Neural crest cell (in vitro differentiated cells): ENCODE measurements around the gene CENPS. TPM values are rescaled to one million over a fixed set of nuclear protein-coding genes. Genes with fewer than 3 reads are reported as not detected.
A peak's percentile ranks its signal among the peaks of the same experiment; 100 is the strongest.

Source experiments
- DNase-seq: peaks from one replicate; pipeline ENCODE4 v3.0.0; 2021; ENCODE audit warnings: low read depth, mixed read lengths, low spot score
- H3K27ac Mint-ChIP-seq: one replicate; pipeline ENCODE4 v1.8.0; 2021; ENCODE audit warnings: mild to moderate bottlenecking, mixed read lengths; ENCODE audit not compliant: unreplicated experiment
- H3K27me3 Mint-ChIP-seq: 2 replicates; pipeline ENCODE4 v1.8.0; 2021; ENCODE audit warnings: low read depth, mild to moderate bottlenecking, mixed read lengths
- H3K36me3 Mint-ChIP-seq: 2 replicates; pipeline ENCODE4 v1.8.0; 2021; ENCODE audit warnings: low read depth, mild to moderate bottlenecking, mixed read lengths
- H3K4me1 Mint-ChIP-seq: 2 replicates; pipeline ENCODE4 v1.8.0; 2021; ENCODE audit warnings: mixed read lengths
- H3K4me3 Mint-ChIP-seq: one replicate; pipeline ENCODE4 v1.8.0; 2021; ENCODE audit warnings: mild to moderate bottlenecking, mixed read lengths
- H3K9me3 Mint-ChIP-seq: 2 replicates; pipeline ENCODE4 v1.8.0; 2021; ENCODE audit warnings: mixed read lengths
- total RNA-seq: library from RNA; stranded (reverse); gene quantifications from 2 replicates; pipeline ENCODE4 v1.2.1, GENCODE V29; 2021
- TF ChIP-seq, protein P1 (sequence below): fragments of 200-600 bp; sonication (generic); conservative IDR thresholded peaks from 2 replicates; pipeline ENCODE4 v1.5.0; 2021; ENCODE audit warnings: antibody characterized with exemption, mild to moderate bottlenecking

CENPS gene
- total RNA-seq, 1 donor from 2014 or later, result 26.9 TPM

- H3K9me3 Mint-ChIP-seq, result peaks cover 3% of the 10 kb centered on the region
- peak within 1 kb of the TSS; percentile 99 for H3K4me3 Mint-ChIP-seq
- DNase-seq, result peak; percentile 98
- H3K27ac Mint-ChIP-seq, result peak within 1 kb of the TSS; percentile 98
- peaks cover 29% of the 10 kb centered on the region for H3K36me3 Mint-ChIP-seq
- TF ChIP-seq, protein P1, sequence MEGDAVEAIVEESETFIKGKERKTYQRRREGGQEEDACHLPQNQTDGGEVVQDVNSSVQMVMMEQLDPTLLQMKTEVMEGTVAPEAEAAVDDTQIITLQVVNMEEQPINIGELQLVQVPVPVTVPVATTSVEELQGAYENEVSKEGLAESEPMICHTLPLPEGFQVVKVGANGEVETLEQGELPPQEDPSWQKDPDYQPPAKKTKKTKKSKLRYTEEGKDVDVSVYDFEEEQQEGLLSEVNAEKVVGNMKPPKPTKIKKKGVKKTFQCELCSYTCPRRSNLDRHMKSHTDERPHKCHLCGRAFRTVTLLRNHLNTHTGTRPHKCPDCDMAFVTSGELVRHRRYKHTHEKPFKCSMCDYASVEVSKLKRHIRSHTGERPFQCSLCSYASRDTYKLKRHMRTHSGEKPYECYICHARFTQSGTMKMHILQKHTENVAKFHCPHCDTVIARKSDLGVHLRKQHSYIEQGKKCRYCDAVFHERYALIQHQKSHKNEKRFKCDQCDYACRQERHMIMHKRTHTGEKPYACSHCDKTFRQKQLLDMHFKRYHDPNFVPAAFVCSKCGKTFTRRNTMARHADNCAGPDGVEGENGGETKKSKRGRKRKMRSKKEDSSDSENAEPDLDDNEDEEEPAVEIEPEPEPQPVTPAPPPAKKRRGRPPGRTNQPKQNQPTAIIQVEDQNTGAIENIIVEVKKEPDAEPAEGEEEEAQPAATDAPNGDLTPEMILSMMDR, result no peak
- peaks cover 9% of the 10 kb centered on the region for H3K27me3 Mint-ChIP-seq
- H3K4me1 Mint-ChIP-seq, result peaks cover 38% of the 10 kb centered on the region
Measured at GRCh38 chr1:10398734-10399443, 31.3 kb upstream of the CENPS start, which contains the start of gene PGD. TSS of gene PGD (plus strand) at chr1:10399064. CDS start at chr1:10399118, 54 bp downstream.

GRCh38 chr1:10399444-10399941, 30.7 kb upstream of the CENPS start:
- peaks cover 39% of the 10 kb centered on the region for H3K4me1 Mint-ChIP-seq
- no peaks in the 10 kb centered on the region for H3K9me3 Mint-ChIP-seq

GRCh38 chr1:10400013-10400412, 30.2 kb upstream of the CENPS start:
- H3K36me3 Mint-ChIP-seq, result peaks cover 33% of the 10 kb centered on the region
- H3K4me3 Mint-ChIP-seq, result peak overlapping the region; percentile 99
- H3K4me1 Mint-ChIP-seq, result peaks cover 39% of the 10 kb centered on the region
- H3K27me3 Mint-ChIP-seq, result peaks cover 9% of the 10 kb centered on the region
- H3K27ac Mint-ChIP-seq, result peak overlapping the region; percentile 98
- TF ChIP-seq, protein P1, result no peak
- no peak for DNase-seq
- no peaks in the 10 kb centered on the region for H3K9me3 Mint-ChIP-seq

More at GRCh38 chr1:10399444-10399941, 30.7 kb upstream of the CENPS start:
- DNase-seq, result peak; percentile 23
- TF ChIP-seq, protein P1, result no peak
- Mint-ChIP-seq H3K27ac (peak overlapping the region; percentile 98), H3K4me3 (peak overlapping the region; percentile 99), H3K27me3 (peaks cover 9% of the 10 kb centered on the region), H3K36me3 (peaks cover 31% of the 10 kb centered on the region)

GRCh38 chr1:10401281-10401680, 29.0 kb upstream of the CENPS start:
- Mint-ChIP-seq H3K4me3 (peak overlapping the region; percentile 99), H3K27me3 (peaks cover 9% of the 10 kb centered on the region), H3K9me3 (no peaks in the 10 kb centered on the region), H3K4me1 (peaks cover 39% of the 10 kb centered on the region), H3K36me3 (peaks cover 33% of the 10 kb centered on the region), H3K27ac (no peak overlapping the region)
- DNase-seq, result no peak
- TF ChIP-seq, protein P1, result no peak

GRCh38 chr1:10402729-10403274, 27.4 kb upstream of the CENPS start:
- DNase-seq, result no peak
- Mint-ChIP-seq H3K4me3 (peak overlapping the region; percentile 77), H3K27me3 (peaks cover 9% of the 10 kb centered on the region), H3K9me3 (no peaks in the 10 kb centered on the region), H3K27ac (no peak overlapping the region), H3K4me1 (peaks cover 34% of the 10 kb centered on the region), H3K36me3 (peaks cover 36% of the 10 kb centered on the region)
- TF ChIP-seq, protein P1, result no peak
